ENCODE results near the gene CD109. TPM values are rescaled to one million over a fixed set of nuclear protein-coding genes. Genes with fewer than 3 reads are reported as not detected.

CD109 gene
- total and polyA plus RNA-seq, 10 of the 15 experiments (the other 5 are each of a cell fraction or from before 2014, with no cell fraction given) = 0.27 to 4.4 (median 2.1) TPM

- peak; percentile 98 for ATAC-seq
- DNase-seq (ENCODE audit: low read depth, low spot score) = no peak
- no peak overlapping the region for H3K9ac ChIP-seq (ENCODE audit: control insufficient read depth, insufficient read depth, low read length)
- no peaks in the 10 kb centered on the region for H4K20me1 ChIP-seq (ENCODE audit: control insufficient read depth, insufficient read depth)
- no peak overlapping the region for H2AFZ ChIP-seq (ENCODE audit: control insufficient read depth, low read depth, low read length)
- intact Hi-C loops (cut with micrococcal nuclease; ENCODE audit: unreplicated experiment) = loop anchor here (1.0 to 5.0 kb wide), 2 partner anchors 58 to 1532 kb away; partner anchors contain the start of gene COL12A1
- FAIRE-seq = peak; percentile 92
- no peaks in the 10 kb centered on the region for H3K79me2 ChIP-seq (ENCODE audit: control insufficient read depth, insufficient read depth, low read length)
- H3K4me3 ChIP-seq = no peak overlapping the region
- ChIA-PET RAD21 (ENCODE audit: unreplicated experiment) (interaction anchor here (0.8 to 5.3 kb wide), 4 partner anchors 14 to 57 kb away, joined by 3 to 63 read pairs (median 4); no protein-coding TSS in a partner anchor), SMC1A (ENCODE audit: uncharacterized antibody, unreplicated experiment) (interaction anchor here (0.9 to 10.3 kb wide), 6 partner anchors 12 to 126 kb away, joined by 3 to 120 read pairs (median 5); no protein-coding TSS in a partner anchor), CTCF (interaction anchor here (0.6 to 11.8 kb wide), 19 partner anchors 10 to 1533 kb away, joined by 3 to 213 read pairs (median 4); no protein-coding TSS in a partner anchor), POLR2A (interaction anchor here (1.7 kb wide), 1 partner anchor 58 kb away, joined by 4 read pairs; no protein-coding TSS in a partner anchor)
- BruUV-seq (replicated peaks) = no TSS peak
- H3K4me2 ChIP-seq (ENCODE audit: control insufficient read depth, insufficient read depth) = no peak overlapping the region
- no peaks in the 10 kb centered on the region for H3K4me1 ChIP-seq (ENCODE audit: control insufficient read depth, insufficient read depth, low read length)
- WGBS (ENCODE audit: insufficient coverage, insufficient replicate concordance, low lambda C conversion rate, missing lambda C conversion rate) = 34% methylated on average over 4 of the region's 4 CpGs
- H3K36me3 ChIP-seq (ENCODE audit: control insufficient read depth in 2 of 2, insufficient read depth in 2 of 2, low read length in 1 of 2) = no peaks in the 10 kb centered on the region
- H3K9me3 ChIP-seq (replicated peaks; ENCODE audit: control insufficient read depth, insufficient read depth, low read length) = no peaks in the 10 kb centered on the region
- H3K27me3 ChIP-seq (replicated peaks in 1 of 2; ENCODE audit: control insufficient read depth in 2 of 2, insufficient read depth in 2 of 2, low read length in 1 of 2) = no peaks in the 10 kb centered on the region
- no peak overlapping the region for H3K27ac ChIP-seq (ENCODE audit: control insufficient read depth, insufficient read depth)
- in situ Hi-C loops (cut with MboI) = loop anchor here (5.0 to 10.0 kb wide), 2 partner anchors 57 to 1539 kb away; no protein-coding TSS in a partner anchor
- no peak for TF ChIP-seq SREBF1 (IDR thresholded peaks at IDR 0.05; ENCODE audit: low read length)
- TF ChIP-seq ETV6 (conservative IDR thresholded peaks at IDR 0.05 in 1 of 2, IDR thresholded peaks at IDR 0.05 in 1 of 2; ENCODE audit: borderline replicate concordance in 1 of 2, low read depth in 1 of 2) = no peak
- TF ChIP-seq MYC (IDR thresholded peaks at IDR 0.05; ENCODE audit: insufficient read depth, insufficient read length, insufficient replicate concordance, low read length, severe bottlenecking) = no peak
- no peak for TF ChIP-seq RFX5 (IDR thresholded peaks at IDR 0.05; ENCODE audit: low read depth, low read length)
- TF ChIP-seq BMI1 (IDR thresholded peaks at IDR 0.05; ENCODE audit: borderline replicate concordance) = no peak
- TF ChIP-seq GATAD2B (conservative IDR thresholded peaks at IDR 0.05; ENCODE audit: low read depth) = no peak
- no peak for TF ChIP-seq RELB (IDR thresholded peaks at IDR 0.05; ENCODE audit: low read depth)
- TF ChIP-seq YY1 (IDR thresholded peaks at IDR 0.05; ENCODE audit: low read depth, low read length) = peak; percentile 73
- TF ChIP-seq PBX3 (IDR thresholded peaks at IDR 0.05; ENCODE audit: insufficient replicate concordance, low read depth, low read length) = no peak
- no peak for TF ChIP-seq PKNOX1 (IDR thresholded peaks at IDR 0.05)
- TF ChIP-seq SP1 (IDR thresholded peaks at IDR 0.05; ENCODE audit: low read depth, low read length) = no peak
- TF ChIP-seq SMC3 (IDR thresholded peaks at IDR 0.05; ENCODE audit: borderline replicate concordance, low read length) = peak; percentile 75
- no peak for TF ChIP-seq SPI1 (IDR thresholded peaks at IDR 0.05; ENCODE audit: borderline replicate concordance, insufficient read depth, low read depth, low read length)
- TF ChIP-seq CHD2 (IDR thresholded peaks at IDR 0.05; ENCODE audit: borderline replicate concordance, low read depth, low read length) = no peak
- TF ChIP-seq POLR2AphosphoS2 (IDR thresholded peaks at IDR 0.05; ENCODE audit: low read depth, low read length) = no peak
- no peak for TF ChIP-seq NFYB (IDR thresholded peaks at IDR 0.05; ENCODE audit: insufficient read depth, low read depth, low read length)
Measured at GRCh38 chr6:73675466-73676098, 20.4 kb upstream of the CD109 start.
